AG09309 (cell line): Measurements from ENCODE around the gene SEMA7A.
"Not testable (repeated sequence)": the region's sequence is repeated elsewhere in the genome, so short reads cannot be mapped to it uniquely, and the experiment has no call there.

Source experiments
- DNase-seq: peaks from one replicate; pipeline ENCODE4 v3.0.0-alpha.2; 2010; ENCODE audit warnings: low read depth
- H3K4me3 ChIP-seq: 2 replicates; pipeline ENCODE4 v1.5.1; 2011; ENCODE audit warnings: mild to moderate bottlenecking, low read depth, low read length, moderate library complexity; ENCODE audit not compliant: control insufficient read depth
- CTCF ChIP-seq: IDR thresholded peaks from 2 replicates; pipeline ENCODE4 v1.5.1; 2011; ENCODE audit warnings: mild to moderate bottlenecking, low read depth, low read length, inconsistent platforms; ENCODE audit not compliant: insufficient read depth, control insufficient read depth; ENCODE audit errors: missing control alignments

SEMA7A gene

GRCh38 chr15:74458473-74458872 lies 24.7 kb upstream of the SEMA7A start:
- DNase-seq = no peak
- TF ChIP-seq CTCF = no peak

GRCh38 chr15:74457036-74457435 lies 23.3 kb upstream of the SEMA7A start:
- H3K4me3 ChIP-seq, DNase-seq: not testable (repeated sequence)

More at GRCh38 chr15:74458473-74458872, 24.7 kb upstream of the SEMA7A start:
- no peak overlapping the region for H3K4me3 ChIP-seq

GRCh38 chr15:74454764-74455500 lies 21.2 kb upstream of the SEMA7A start:
- H3K4me3 ChIP-seq = no peak overlapping the region
- no peak for TF ChIP-seq CTCF
- DNase-seq = no peak

GRCh38 chr15:74453925-74454763 lies 20.4 kb upstream of the SEMA7A start:
- TF ChIP-seq CTCF = no peak
- H3K4me3 ChIP-seq = no peak overlapping the region
- no peak for DNase-seq

- TF ChIP-seq CTCF = no peak
- DNase-seq = no peak
These were observed 18.4 kb upstream of the SEMA7A start for GRCh38 chr15:74451861-74452835.

GRCh38 chr15:74451322-74451721 lies 17.6 kb upstream of the SEMA7A start:
- DNase-seq = no peak
- TF ChIP-seq CTCF = no peak
- no peak overlapping the region for H3K4me3 ChIP-seq

More at GRCh38 chr15:74451861-74452835, 18.4 kb upstream of the SEMA7A start:
- no peak overlapping the region for H3K4me3 ChIP-seq
